Measurements from ENCODE around the gene RAB29.

- TF ChIP-seq REST (IDR thresholded peaks at IDR 0.05; ENCODE audit: low read depth): no peak
- TF ChIP-seq EP300 (IDR thresholded peaks at IDR 0.05; ENCODE audit: borderline replicate concordance): no peak
- no peak for TF ChIP-seq TAF1 (IDR thresholded peaks at IDR 0.05; ENCODE audit: low read depth)
- TF ChIP-seq MAX (IDR thresholded peaks at IDR 0.05): no peak
- no peak for TF ChIP-seq USF1 (IDR thresholded peaks at IDR 0.05)
- TF ChIP-seq RAD21 (IDR thresholded peaks at IDR 0.05; ENCODE audit: low read depth): no peak
Measured at GRCh38 chr1:205813755-205814058, 38.4 kb upstream of the RAB29 start.

Measured in Ishikawa (cell line).